Measurements from ENCODE around the gene ARSB.
"Not testable (repeated sequence)": the region's sequence is repeated elsewhere in the genome, so short reads cannot be mapped to it uniquely, and the experiment has no call there.

ARSB gene

DNA sequence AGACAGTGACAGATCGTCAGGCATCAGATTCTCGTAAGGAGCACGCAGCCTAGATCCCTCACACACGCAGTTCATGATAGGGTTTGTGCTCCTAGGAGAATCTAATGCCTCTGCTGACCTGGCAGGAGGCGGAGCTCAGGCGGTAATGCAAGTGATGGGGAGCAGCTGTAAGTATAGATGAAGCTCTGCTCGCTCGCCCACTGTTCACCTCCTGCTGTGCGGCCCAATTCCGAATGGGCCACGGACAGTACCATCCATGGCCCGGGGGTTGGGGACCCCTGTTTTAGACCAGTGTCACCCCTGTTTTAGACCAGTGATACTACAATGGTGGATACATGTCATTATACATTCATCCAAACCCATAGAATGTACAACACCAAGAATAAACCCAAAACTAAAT is 4.0 kb upstream of the ARSB start:
- no peaks in the 10 kb centered on the region for H3K9me3 ChIP-seq (ENCODE audit: insufficient read depth, low read length)
- H3K4me2 ChIP-seq (ENCODE audit: low read length): no peak overlapping the region
- H3K9ac ChIP-seq (ENCODE audit: low read length): no peak overlapping the region
- peaks cover 21% of the 10 kb centered on the region for H3K4me1 ChIP-seq (ENCODE audit: low read length)
- TF ChIP-seq CTCF (IDR thresholded peaks at IDR 0.05; ENCODE audit: low read depth, low read length) (no peak), EZH2phosphoT487 (IDR thresholded peaks at IDR 0.05; ENCODE audit: low read depth) (no peak)
- no peak overlapping the region for H3K4me3 ChIP-seq (ENCODE audit: low read length)
- H3K79me2 ChIP-seq (ENCODE audit: low read length): peaks cover 4% of the 10 kb centered on the region
- no peak overlapping the region for H3K27ac ChIP-seq (ENCODE audit: low read length)
- no peaks in the 10 kb centered on the region for H3K27me3 ChIP-seq (ENCODE audit: low read depth, low read length)
- H3K36me3 ChIP-seq (replicated peaks; ENCODE audit: low read depth, low read length): no peaks in the 10 kb centered on the region
- no peak overlapping the region for H2AFZ ChIP-seq (ENCODE audit: low read depth, low read length)
- no peaks in the 10 kb centered on the region for H4K20me1 ChIP-seq (ENCODE audit: insufficient read depth, low read length)

GRCh38 chr5:78985725-78986223 is 664 bp upstream of the ARSB start:
- peak overlapping the region; percentile 93 for H3K27ac ChIP-seq (ENCODE audit: low read length)
- no peaks in the 10 kb centered on the region for H3K27me3 ChIP-seq (ENCODE audit: low read depth, low read length)
- H3K4me2 ChIP-seq (ENCODE audit: low read length): peak overlapping the region; percentile 90
- peaks cover 4% of the 10 kb centered on the region for H3K36me3 ChIP-seq (replicated peaks; ENCODE audit: low read depth, low read length)
- no peak overlapping the region for H2AFZ ChIP-seq (ENCODE audit: low read depth, low read length)
- H3K4me3 ChIP-seq (ENCODE audit: low read length): peak overlapping the region; percentile 94
- peaks cover 28% of the 10 kb centered on the region for H3K79me2 ChIP-seq (ENCODE audit: low read length)
- TF ChIP-seq EZH2phosphoT487 (IDR thresholded peaks at IDR 0.05; ENCODE audit: low read depth): no peak
- TF ChIP-seq CTCF (IDR thresholded peaks at IDR 0.05; ENCODE audit: low read depth, low read length): no peak
- no peaks in the 10 kb centered on the region for H3K9me3 ChIP-seq (ENCODE audit: insufficient read depth, low read length)
- peak overlapping the region; percentile 79 for H3K9ac ChIP-seq (ENCODE audit: low read length)
- H4K20me1 ChIP-seq (ENCODE audit: insufficient read depth, low read length): no peaks in the 10 kb centered on the region
- H3K4me1 ChIP-seq (ENCODE audit: low read length): peaks cover 40% of the 10 kb centered on the region

DNA sequence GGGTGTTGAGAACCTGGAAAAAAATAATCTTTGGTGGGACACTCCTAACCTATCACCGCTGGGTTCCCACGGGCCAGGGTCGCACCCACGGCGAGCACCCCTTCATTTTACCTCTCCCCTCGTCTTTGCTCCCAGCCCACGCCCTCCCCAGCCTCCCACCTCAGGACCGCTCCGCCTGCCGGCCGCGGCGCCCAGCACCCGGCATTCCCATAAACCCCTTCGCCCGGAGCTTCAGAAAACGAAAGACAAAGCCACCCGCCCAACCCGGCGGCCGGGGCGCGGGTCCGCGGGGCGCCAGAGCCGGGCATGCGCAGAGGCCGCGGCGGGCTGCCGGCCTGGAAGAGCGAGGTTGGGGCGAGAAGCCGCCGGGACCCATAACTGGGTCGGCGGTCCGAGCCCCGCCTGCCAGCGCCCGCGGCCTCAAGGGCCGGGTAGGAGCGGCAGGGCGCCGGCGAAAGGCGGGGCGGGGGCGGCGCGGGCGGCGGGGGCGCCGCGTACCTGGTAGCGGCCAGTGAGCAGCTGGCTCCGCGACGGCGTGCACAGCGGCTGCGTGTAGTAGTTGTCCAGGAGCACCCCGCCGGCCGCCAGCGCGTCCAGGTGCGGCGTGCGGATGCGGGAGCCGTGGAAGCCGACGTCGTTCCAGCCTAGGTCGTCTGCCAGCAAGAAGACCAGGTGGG is 533 bp downstream of the ARSB start:
- Histone ChIP-seq H3K79me2 (ENCODE audit: low read length) (peaks cover 31% of the 10 kb centered on the region), H4K20me1 (ENCODE audit: insufficient read depth, low read length) (no peaks in the 10 kb centered on the region), H2AFZ (ENCODE audit: low read depth, low read length) (no peak overlapping the region), H3K27me3 (ENCODE audit: low read depth, low read length) (no peaks in the 10 kb centered on the region), H3K4me2 (ENCODE audit: low read length) (peak overlapping the region; percentile 90), H3K9ac (ENCODE audit: low read length) (peak overlapping the region; percentile 79), H3K4me1 (ENCODE audit: low read length) (peaks cover 52% of the 10 kb centered on the region), H3K4me3 (ENCODE audit: low read length) (peak overlapping the region; percentile 94), H3K9me3 (ENCODE audit: insufficient read depth, low read length) (no peaks in the 10 kb centered on the region), H3K36me3 (replicated peaks; ENCODE audit: low read depth, low read length) (peaks cover 9% of the 10 kb centered on the region), H3K27ac (ENCODE audit: low read length) (peak overlapping the region; percentile 93)
- no peak for TF ChIP-seq EZH2phosphoT487 (IDR thresholded peaks at IDR 0.05; ENCODE audit: low read depth)
- TF ChIP-seq CTCF (IDR thresholded peaks at IDR 0.05; ENCODE audit: low read depth, low read length): no peak

DNA sequence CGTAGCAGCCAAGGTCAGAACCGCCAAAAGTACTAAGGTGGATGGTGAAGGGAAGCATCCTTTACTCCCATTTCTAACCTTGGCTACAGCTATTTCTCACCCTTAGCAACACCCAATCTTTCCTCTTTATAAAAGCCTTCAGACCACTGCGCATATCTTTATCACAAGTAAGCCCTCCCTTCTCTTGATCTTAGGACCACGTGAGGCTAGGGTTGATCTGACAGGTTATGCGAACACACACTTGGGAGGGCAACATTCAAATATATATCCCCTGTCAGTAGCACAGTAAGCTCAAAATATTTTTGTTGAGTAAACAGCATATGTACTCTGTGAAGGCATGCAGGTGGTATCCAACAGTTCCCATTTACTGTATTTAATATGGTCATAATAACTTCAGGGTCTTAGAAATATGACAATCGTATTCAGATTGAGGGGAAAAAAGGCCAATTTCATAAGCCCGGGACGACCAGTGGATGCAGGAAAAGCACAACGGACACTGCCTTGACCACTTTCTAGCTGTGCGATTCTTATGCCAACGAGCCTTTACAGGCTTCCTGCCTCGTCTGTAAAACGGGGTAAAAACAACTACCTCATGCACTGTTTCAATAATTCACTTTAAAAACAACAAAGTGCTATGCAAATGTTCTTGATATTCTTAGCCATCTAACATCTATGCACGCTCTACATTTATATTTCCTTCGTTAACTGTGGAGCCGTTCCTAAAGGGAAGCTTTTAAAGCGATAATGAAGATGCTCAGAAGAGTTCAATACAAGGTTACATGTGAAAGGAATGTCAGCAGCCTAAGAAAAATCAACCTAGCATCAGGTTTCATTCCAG is 1.3 kb downstream of the ARSB start:
- Histone ChIP-seq H2AFZ (ENCODE audit: low read depth, low read length) (no peak overlapping the region), H3K9me3 (ENCODE audit: insufficient read depth, low read length) (no peaks in the 10 kb centered on the region), H3K79me2 (ENCODE audit: low read length) (peaks cover 37% of the 10 kb centered on the region), H3K9ac (ENCODE audit: low read length) (peak overlapping the region; percentile 79), H3K27ac (ENCODE audit: low read length) (peak overlapping the region; percentile 93), H3K27me3 (ENCODE audit: low read depth, low read length) (no peaks in the 10 kb centered on the region), H3K4me2 (ENCODE audit: low read length) (peak overlapping the region; percentile 90), H3K36me3 (replicated peaks; ENCODE audit: low read depth, low read length) (peaks cover 16% of the 10 kb centered on the region), H4K20me1 (ENCODE audit: insufficient read depth, low read length) (no peaks in the 10 kb centered on the region), H3K4me3 (ENCODE audit: low read length) (peak overlapping the region; percentile 94), H3K4me1 (ENCODE audit: low read length) (peaks cover 59% of the 10 kb centered on the region)
- TF ChIP-seq EZH2phosphoT487 (IDR thresholded peaks at IDR 0.05; ENCODE audit: low read depth) (no peak), CTCF (IDR thresholded peaks at IDR 0.05; ENCODE audit: low read depth, low read length) (no peak)

DNA sequence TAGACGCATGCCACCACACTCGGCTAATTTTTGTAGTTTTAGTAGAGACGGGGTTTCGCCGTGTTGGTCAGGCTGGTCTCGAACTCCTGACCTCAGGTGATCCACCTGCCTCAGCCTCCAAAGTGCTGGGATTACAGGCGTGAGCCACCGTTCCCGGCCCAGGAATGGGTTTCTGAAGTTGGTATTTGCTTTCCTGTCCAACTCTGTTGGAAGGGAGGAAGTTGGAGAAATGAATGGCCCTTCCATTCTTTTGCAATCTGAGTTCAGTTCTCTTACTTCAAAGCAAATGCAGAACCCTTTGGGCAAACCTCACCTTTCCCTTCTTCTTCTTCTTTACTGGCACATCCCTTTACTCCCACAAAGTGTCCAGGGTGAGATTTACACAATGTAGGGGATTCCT is 1.9 kb downstream of the ARSB start:
- not testable (repeated sequence) for H3K27me3 ChIP-seq (ENCODE audit: low read depth, low read length); H3K9me3 ChIP-seq (ENCODE audit: insufficient read depth, low read length); H4K20me1 ChIP-seq (ENCODE audit: insufficient read depth, low read length); H2AFZ ChIP-seq (ENCODE audit: low read depth, low read length)
- Histone ChIP-seq H3K4me1 (ENCODE audit: low read length) (peaks cover 64% of the 10 kb centered on the region), H3K4me3 (ENCODE audit: low read length) (peak overlapping the region; percentile 94), H3K9ac (ENCODE audit: low read length) (peak overlapping the region; percentile 79), H3K36me3 (replicated peaks; ENCODE audit: low read depth, low read length) (peaks cover 21% of the 10 kb centered on the region), H3K27ac (ENCODE audit: low read length) (peak overlapping the region; percentile 93), H3K4me2 (ENCODE audit: low read length) (peak overlapping the region; percentile 90), H3K79me2 (ENCODE audit: low read length) (peaks cover 43% of the 10 kb centered on the region)
